Measurements from ENCODE around the gene DUSP19. TPM values are rescaled to one million over a fixed set of nuclear protein-coding genes. Genes with fewer than 3 reads are reported as not detected.

Gene DUSP19
- total and polyA plus RNA-seq, 10 of the 15 experiments (the other 5 are each of a cell fraction or from before 2014, with no cell fraction given), result 0.16 to 1.7 (median 0.57) TPM

DNA sequence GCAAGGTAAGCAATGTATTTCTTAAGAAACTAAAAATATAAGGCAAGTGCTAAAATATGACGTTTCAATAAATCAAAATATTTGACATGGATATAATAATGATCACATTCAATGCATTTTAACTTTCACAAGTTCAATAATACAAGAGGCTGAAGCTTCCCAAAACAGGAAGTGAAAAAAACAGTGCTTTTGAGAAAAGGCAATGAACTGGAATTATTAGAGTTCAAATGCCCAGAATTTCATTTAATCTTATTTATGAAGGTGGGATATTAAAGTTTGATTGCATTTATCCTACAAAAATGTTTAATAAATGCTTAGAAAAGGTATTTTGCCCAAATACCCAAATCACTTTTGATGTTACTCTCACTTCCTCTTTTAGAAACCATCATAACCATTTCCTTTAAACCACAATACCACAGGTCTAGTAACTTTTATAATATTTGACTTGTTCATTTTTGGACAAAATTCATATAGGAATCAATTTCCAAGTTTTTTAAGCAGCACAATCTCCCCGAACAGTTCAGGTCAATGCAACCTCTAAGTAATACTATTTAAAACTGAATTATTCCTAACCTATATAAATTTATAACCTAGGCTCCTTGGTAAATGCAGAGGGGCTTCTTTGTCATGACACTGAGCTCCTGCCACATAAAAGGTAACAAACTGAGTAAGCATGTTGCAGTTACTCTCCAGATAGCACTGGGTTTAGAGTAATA is 42.4 kb upstream of the DUSP19 start (continued):
- TF ChIP-seq, protein P1, sequence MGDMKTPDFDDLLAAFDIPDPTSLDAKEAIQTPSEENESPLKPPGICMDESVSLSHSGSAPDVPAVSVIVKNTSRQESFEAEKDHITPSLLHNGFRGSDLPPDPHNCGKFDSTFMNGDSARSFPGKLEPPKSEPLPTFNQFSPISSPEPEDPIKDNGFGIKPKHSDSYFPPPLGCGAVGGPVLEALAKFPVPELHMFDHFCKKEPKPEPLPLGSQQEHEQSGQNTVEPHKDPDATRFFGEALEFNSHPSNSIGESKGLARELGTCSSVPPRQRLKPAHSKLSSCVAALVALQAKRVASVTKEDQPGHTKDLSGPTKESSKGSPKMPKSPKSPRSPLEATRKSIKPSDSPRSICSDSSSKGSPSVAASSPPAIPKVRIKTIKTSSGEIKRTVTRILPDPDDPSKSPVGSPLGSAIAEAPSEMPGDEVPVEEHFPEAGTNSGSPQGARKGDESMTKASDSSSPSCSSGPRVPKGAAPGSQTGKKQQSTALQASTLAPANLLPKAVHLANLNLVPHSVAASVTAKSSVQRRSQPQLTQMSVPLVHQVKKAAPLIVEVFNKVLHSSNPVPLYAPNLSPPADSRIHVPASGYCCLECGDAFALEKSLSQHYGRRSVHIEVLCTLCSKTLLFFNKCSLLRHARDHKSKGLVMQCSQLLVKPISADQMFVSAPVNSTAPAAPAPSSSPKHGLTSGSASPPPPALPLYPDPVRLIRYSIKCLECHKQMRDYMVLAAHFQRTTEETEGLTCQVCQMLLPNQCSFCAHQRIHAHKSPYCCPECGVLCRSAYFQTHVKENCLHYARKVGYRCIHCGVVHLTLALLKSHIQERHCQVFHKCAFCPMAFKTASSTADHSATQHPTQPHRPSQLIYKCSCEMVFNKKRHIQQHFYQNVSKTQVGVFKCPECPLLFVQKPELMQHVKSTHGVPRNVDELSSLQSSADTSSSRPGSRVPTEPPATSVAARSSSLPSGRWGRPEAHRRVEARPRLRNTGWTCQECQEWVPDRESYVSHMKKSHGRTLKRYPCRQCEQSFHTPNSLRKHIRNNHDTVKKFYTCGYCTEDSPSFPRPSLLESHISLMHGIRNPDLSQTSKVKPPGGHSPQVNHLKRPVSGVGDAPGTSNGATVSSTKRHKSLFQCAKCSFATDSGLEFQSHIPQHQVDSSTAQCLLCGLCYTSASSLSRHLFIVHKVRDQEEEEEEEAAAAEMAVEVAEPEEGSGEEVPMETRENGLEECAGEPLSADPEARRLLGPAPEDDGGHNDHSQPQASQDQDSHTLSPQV (IDR thresholded peaks at IDR 0.05), result no peak
- TF ChIP-seq, protein P2, sequence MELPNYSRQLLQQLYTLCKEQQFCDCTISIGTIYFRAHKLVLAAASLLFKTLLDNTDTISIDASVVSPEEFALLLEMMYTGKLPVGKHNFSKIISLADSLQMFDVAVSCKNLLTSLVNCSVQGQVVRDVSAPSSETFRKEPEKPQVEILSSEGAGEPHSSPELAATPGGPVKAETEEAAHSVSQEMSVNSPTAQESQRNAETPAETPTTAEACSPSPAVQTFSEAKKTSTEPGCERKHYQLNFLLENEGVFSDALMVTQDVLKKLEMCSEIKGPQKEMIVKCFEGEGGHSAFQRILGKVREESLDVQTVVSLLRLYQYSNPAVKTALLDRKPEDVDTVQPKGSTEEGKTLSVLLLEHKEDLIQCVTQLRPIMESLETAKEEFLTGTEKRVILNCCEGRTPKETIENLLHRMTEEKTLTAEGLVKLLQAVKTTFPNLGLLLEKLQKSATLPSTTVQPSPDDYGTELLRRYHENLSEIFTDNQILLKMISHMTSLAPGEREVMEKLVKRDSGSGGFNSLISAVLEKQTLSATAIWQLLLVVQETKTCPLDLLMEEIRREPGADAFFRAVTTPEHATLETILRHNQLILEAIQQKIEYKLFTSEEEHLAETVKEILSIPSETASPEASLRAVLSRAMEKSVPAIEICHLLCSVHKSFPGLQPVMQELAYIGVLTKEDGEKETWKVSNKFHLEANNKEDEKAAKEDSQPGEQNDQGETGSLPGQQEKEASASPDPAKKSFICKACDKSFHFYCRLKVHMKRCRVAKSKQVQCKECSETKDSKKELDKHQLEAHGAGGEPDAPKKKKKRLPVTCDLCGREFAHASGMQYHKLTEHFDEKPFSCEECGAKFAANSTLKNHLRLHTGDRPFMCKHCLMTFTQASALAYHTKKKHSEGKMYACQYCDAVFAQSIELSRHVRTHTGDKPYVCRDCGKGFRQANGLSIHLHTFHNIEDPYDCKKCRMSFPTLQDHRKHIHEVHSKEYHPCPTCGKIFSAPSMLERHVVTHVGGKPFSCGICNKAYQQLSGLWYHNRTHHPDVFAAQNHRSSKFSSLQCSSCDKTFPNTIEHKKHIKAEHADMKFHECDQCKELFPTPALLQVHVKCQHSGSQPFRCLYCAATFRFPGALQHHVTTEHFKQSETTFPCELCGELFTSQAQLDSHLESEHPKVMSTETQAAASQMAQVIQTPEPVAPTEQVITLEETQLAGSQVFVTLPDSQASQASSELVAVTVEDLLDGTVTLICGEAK (IDR thresholded peaks at IDR 0.05; ENCODE audit: borderline replicate concordance), result no peak
- TF ChIP-seq, protein P3, sequence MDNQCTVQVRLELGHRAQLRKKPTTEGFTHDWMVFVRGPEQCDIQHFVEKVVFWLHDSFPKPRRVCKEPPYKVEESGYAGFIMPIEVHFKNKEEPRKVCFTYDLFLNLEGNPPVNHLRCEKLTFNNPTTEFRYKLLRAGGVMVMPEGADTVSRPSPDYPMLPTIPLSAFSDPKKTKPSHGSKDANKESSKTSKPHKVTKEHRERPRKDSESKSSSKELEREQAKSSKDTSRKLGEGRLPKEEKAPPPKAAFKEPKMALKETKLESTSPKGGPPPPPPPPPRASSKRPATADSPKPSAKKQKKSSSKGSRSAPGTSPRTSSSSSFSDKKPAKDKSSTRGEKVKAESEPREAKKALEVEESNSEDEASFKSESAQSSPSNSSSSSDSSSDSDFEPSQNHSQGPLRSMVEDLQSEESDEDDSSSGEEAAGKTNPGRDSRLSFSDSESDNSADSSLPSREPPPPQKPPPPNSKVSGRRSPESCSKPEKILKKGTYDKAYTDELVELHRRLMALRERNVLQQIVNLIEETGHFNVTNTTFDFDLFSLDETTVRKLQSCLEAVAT (IDR thresholded peaks at IDR 0.05), result peak; percentile 97
- TF ChIP-seq CBX5 (IDR thresholded peaks at IDR 0.05; ENCODE audit: low read depth) (0 out of 2 replicates have a peak, but pooled peaks have one; percentile 20), IKZF2 (IDR thresholded peaks at IDR 0.05) (peak; percentile 91 to 93), HCFC1 (IDR thresholded peaks at IDR 0.05; ENCODE audit: low read length) (no peak), NR2F1 (conservative IDR thresholded peaks at IDR 0.05) (peak; percentile 54; the same call in 1 of the 2 replicates), BCL11A (IDR thresholded peaks at IDR 0.05; ENCODE audit: low read depth, low read length) (peak; percentile 62; the same call in 1 of the 2 replicates), GABPA (IDR thresholded peaks at IDR 0.05; ENCODE audit: low read depth) (0 out of 2 replicates have a peak, but pooled peaks have one; percentile 36), BMI1 (IDR thresholded peaks at IDR 0.05; ENCODE audit: borderline replicate concordance) (peak; percentile 68; the same call in 1 of the 2 replicates), SPI1 (IDR thresholded peaks at IDR 0.05; ENCODE audit: borderline replicate concordance, insufficient read depth, low read depth, low read length) (peak; percentile 96), ETV6 (conservative IDR thresholded peaks at IDR 0.05 in 1 of 2, IDR thresholded peaks at IDR 0.05 in 1 of 2; ENCODE audit: borderline replicate concordance in 1 of 2, low read depth in 1 of 2) (no peak; a peak in 1 of 4 replicates), FOXM1 (IDR thresholded peaks at IDR 0.05; ENCODE audit: low read depth, low read length) (peak; percentile 51; the same call in 1 of the 2 replicates), EP300 (IDR thresholded peaks at IDR 0.05; ENCODE audit: borderline replicate concordance in 1 of 2, control insufficient read depth in 1 of 2, low read depth in 2 of 2, low read length in 2 of 2) (peak; percentile 39 to 67; a peak in 2 of 4 replicates), JUNB (IDR thresholded peaks at IDR 0.05) (peak; percentile 50)
- TF ChIP-seq, protein P4, sequence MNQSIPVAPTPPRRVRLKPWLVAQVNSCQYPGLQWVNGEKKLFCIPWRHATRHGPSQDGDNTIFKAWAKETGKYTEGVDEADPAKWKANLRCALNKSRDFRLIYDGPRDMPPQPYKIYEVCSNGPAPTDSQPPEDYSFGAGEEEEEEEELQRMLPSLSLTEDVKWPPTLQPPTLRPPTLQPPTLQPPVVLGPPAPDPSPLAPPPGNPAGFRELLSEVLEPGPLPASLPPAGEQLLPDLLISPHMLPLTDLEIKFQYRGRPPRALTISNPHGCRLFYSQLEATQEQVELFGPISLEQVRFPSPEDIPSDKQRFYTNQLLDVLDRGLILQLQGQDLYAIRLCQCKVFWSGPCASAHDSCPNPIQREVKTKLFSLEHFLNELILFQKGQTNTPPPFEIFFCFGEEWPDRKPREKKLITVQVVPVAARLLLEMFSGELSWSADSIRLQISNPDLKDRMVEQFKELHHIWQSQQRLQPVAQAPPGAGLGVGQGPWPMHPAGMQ (IDR thresholded peaks at IDR 0.05; ENCODE audit: borderline replicate concordance), result peak; percentile 54; the same call in 1 of the 2 replicates
